Measurements from ENCODE around the gene EIPR1. TPM values are rescaled to one million over a fixed set of nuclear protein-coding genes. Genes with fewer than 3 reads are reported as not detected.
A peak's percentile ranks its signal among the peaks of the same experiment; 100 is the strongest.

The EIPR1 gene
- total RNA-seq, 1 donor from 2014 or later: 46.4 TPM

GRCh38 chr2:3256157-3256556, 121.5 kb downstream of the EIPR1 start:
- Mint-ChIP-seq H3K4me1 (ENCODE audit: low read depth) (peaks cover 5% of the 10 kb centered on the region), H3K27ac (no peak overlapping the region), H3K4me3 (ENCODE audit: low read depth) (no peak overlapping the region), H3K27me3 (ENCODE audit: low read depth) (no peaks in the 10 kb centered on the region), H3K9me3 (peaks cover 4% of the 10 kb centered on the region), H3K36me3 (ENCODE audit: low read depth) (peaks cover 46% of the 10 kb centered on the region)
- intact Hi-C loops (cut with micrococcal nuclease): no loop called here
- DNase-seq (ENCODE audit: low spot score): no peak

GRCh38 chr2:3254442-3254941, 123.1 kb downstream of the EIPR1 start:
- peaks cover 60% of the 10 kb centered on the region for H3K36me3 Mint-ChIP-seq (ENCODE audit: low read depth)
- DNase-seq (ENCODE audit: low spot score): no peak
- H3K27me3 Mint-ChIP-seq (ENCODE audit: low read depth): no peaks in the 10 kb centered on the region
- H3K27ac Mint-ChIP-seq: no peak overlapping the region
- intact Hi-C loops (cut with micrococcal nuclease): no loop called here
- H3K9me3 Mint-ChIP-seq: peaks cover 10% of the 10 kb centered on the region
- peaks cover 4% of the 10 kb centered on the region for H3K4me1 Mint-ChIP-seq (ENCODE audit: low read depth)
- H3K4me3 Mint-ChIP-seq (ENCODE audit: low read depth): no peak overlapping the region

GRCh38 chr2:3253913-3254441, 123.6 kb downstream of the EIPR1 start:
- Mint-ChIP-seq H3K9me3 (peaks cover 15% of the 10 kb centered on the region), H3K4me3 (ENCODE audit: low read depth) (no peak overlapping the region), H3K4me1 (ENCODE audit: low read depth) (no peaks in the 10 kb centered on the region), H3K36me3 (ENCODE audit: low read depth) (peaks cover 66% of the 10 kb centered on the region), H3K27me3 (ENCODE audit: low read depth) (no peaks in the 10 kb centered on the region), H3K27ac (no peak overlapping the region)
- no peak for DNase-seq (ENCODE audit: low spot score)
- intact Hi-C loops (cut with micrococcal nuclease): no loop called here

- no peaks in the 10 kb centered on the region for H3K27me3 Mint-ChIP-seq (ENCODE audit: low read depth)
- peaks cover 23% of the 10 kb centered on the region for H3K9me3 Mint-ChIP-seq
- no peak for DNase-seq (ENCODE audit: low spot score)
- H3K27ac Mint-ChIP-seq: no peak overlapping the region
- no peak overlapping the region for H3K4me3 Mint-ChIP-seq (ENCODE audit: low read depth)
- peaks cover 74% of the 10 kb centered on the region for H3K36me3 Mint-ChIP-seq (ENCODE audit: low read depth)
- intact Hi-C loops (cut with micrococcal nuclease): no loop called here
- no peaks in the 10 kb centered on the region for H3K4me1 Mint-ChIP-seq (ENCODE audit: low read depth)
These were observed 125.7 kb downstream of the EIPR1 start for GRCh38 chr2:3251946-3252345.

GRCh38 chr2:3249476-3249962, 128.1 kb downstream of the EIPR1 start:
- H3K27me3 Mint-ChIP-seq (ENCODE audit: low read depth): no peaks in the 10 kb centered on the region
- peaks cover 61% of the 10 kb centered on the region for H3K36me3 Mint-ChIP-seq (ENCODE audit: low read depth)
- H3K4me1 Mint-ChIP-seq (ENCODE audit: low read depth): no peaks in the 10 kb centered on the region
- intact Hi-C loops (cut with micrococcal nuclease): no loop called here
- no peak for DNase-seq (ENCODE audit: low spot score)
- no peak overlapping the region for H3K27ac Mint-ChIP-seq
- peaks cover 23% of the 10 kb centered on the region for H3K9me3 Mint-ChIP-seq
- no peak overlapping the region for H3K4me3 Mint-ChIP-seq (ENCODE audit: low read depth)

GRCh38 chr2:3248754-3249475, 128.7 kb downstream of the EIPR1 start:
- intact Hi-C loops (cut with micrococcal nuclease): no loop called here
- H3K27ac Mint-ChIP-seq: no peak overlapping the region
- no peaks in the 10 kb centered on the region for H3K27me3 Mint-ChIP-seq (ENCODE audit: low read depth)
- no peak overlapping the region for H3K4me3 Mint-ChIP-seq (ENCODE audit: low read depth)
- peaks cover 3% of the 10 kb centered on the region for H3K4me1 Mint-ChIP-seq (ENCODE audit: low read depth)
- H3K36me3 Mint-ChIP-seq (ENCODE audit: low read depth): peaks cover 55% of the 10 kb centered on the region
- DNase-seq (ENCODE audit: low spot score): no peak
- H3K9me3 Mint-ChIP-seq: peaks cover 23% of the 10 kb centered on the region

- H3K36me3 Mint-ChIP-seq (ENCODE audit: low read depth): peaks cover 47% of the 10 kb centered on the region
- no peak overlapping the region for H3K27ac Mint-ChIP-seq
- DNase-seq (ENCODE audit: low spot score): no peak
- intact Hi-C loops (cut with micrococcal nuclease): no loop called here
- no peak overlapping the region for H3K4me3 Mint-ChIP-seq (ENCODE audit: low read depth)
- H3K9me3 Mint-ChIP-seq: peaks cover 23% of the 10 kb centered on the region
- peaks cover 15% of the 10 kb centered on the region for H3K4me1 Mint-ChIP-seq (ENCODE audit: low read depth)
- H3K27me3 Mint-ChIP-seq (ENCODE audit: low read depth): no peaks in the 10 kb centered on the region
These were observed 130.5 kb downstream of the EIPR1 start for GRCh38 chr2:3246928-3247714.

- H3K27me3 Mint-ChIP-seq (ENCODE audit: low read depth): no peaks in the 10 kb centered on the region
- H3K27ac Mint-ChIP-seq: no peak overlapping the region
- H3K4me3 Mint-ChIP-seq (ENCODE audit: low read depth): no peak overlapping the region
- no peak for DNase-seq (ENCODE audit: low spot score)
- peaks cover 20% of the 10 kb centered on the region for H3K9me3 Mint-ChIP-seq
- H3K36me3 Mint-ChIP-seq (ENCODE audit: low read depth): peaks cover 41% of the 10 kb centered on the region
- peaks cover 18% of the 10 kb centered on the region for H3K4me1 Mint-ChIP-seq (ENCODE audit: low read depth)
- intact Hi-C loops (cut with micrococcal nuclease): no loop called here
These were observed 131.2 kb downstream of the EIPR1 start for GRCh38 chr2:3246406-3246805.

GRCh38 chr2:3244486-3244885, 133.1 kb downstream of the EIPR1 start:
- Mint-ChIP-seq H3K27ac (no peak overlapping the region), H3K9me3 (peaks cover 13% of the 10 kb centered on the region), H3K36me3 (ENCODE audit: low read depth) (peaks cover 24% of the 10 kb centered on the region), H3K4me1 (ENCODE audit: low read depth) (peaks cover 18% of the 10 kb centered on the region), H3K27me3 (ENCODE audit: low read depth) (no peaks in the 10 kb centered on the region), H3K4me3 (ENCODE audit: low read depth) (no peak overlapping the region)
- no peak for DNase-seq (ENCODE audit: low spot score)
- intact Hi-C loops (cut with micrococcal nuclease): no loop called here

- no peak overlapping the region for H3K4me3 Mint-ChIP-seq (ENCODE audit: low read depth)
- peaks cover 6% of the 10 kb centered on the region for H3K9me3 Mint-ChIP-seq
- DNase-seq (ENCODE audit: low spot score): no peak
- intact Hi-C loops (cut with micrococcal nuclease): no loop called here
- H3K4me1 Mint-ChIP-seq (ENCODE audit: low read depth): peaks cover 18% of the 10 kb centered on the region
- H3K27ac Mint-ChIP-seq: no peak overlapping the region
- no peaks in the 10 kb centered on the region for H3K27me3 Mint-ChIP-seq (ENCODE audit: low read depth)
- H3K36me3 Mint-ChIP-seq (ENCODE audit: low read depth): peaks cover 17% of the 10 kb centered on the region
These were observed 133.8 kb downstream of the EIPR1 start for GRCh38 chr2:3243804-3244203.

- Mint-ChIP-seq H3K9me3 (no peaks in the 10 kb centered on the region), H3K27ac (no peak overlapping the region), H3K4me1 (ENCODE audit: low read depth) (peaks cover 18% of the 10 kb centered on the region), H3K4me3 (ENCODE audit: low read depth) (no peak overlapping the region), H3K36me3 (ENCODE audit: low read depth) (peaks cover 15% of the 10 kb centered on the region), H3K27me3 (ENCODE audit: low read depth) (no peaks in the 10 kb centered on the region)
- intact Hi-C loops (cut with micrococcal nuclease): no loop called here
- peak; percentile 21 for DNase-seq (ENCODE audit: low spot score)
These were observed 134.8 kb downstream of the EIPR1 start for GRCh38 chr2:3242747-3243369.

- Mint-ChIP-seq H3K27ac (no peak overlapping the region), H3K27me3 (ENCODE audit: low read depth) (no peaks in the 10 kb centered on the region), H3K36me3 (ENCODE audit: low read depth) (peaks cover 16% of the 10 kb centered on the region), H3K9me3 (no peaks in the 10 kb centered on the region), H3K4me1 (ENCODE audit: low read depth) (peaks cover 22% of the 10 kb centered on the region), H3K4me3 (ENCODE audit: low read depth) (no peak overlapping the region)
- no peak for DNase-seq (ENCODE audit: low spot score)
- intact Hi-C loops (cut with micrococcal nuclease): no loop called here
These were observed 135.5 kb downstream of the EIPR1 start for GRCh38 chr2:3241971-3242746.

All from activated T-helper 2 cell treated with anti-CD3 and anti-CD28 coated beads, Interferon-gamma antibody, Interleukin-2, Interleukin-4, amounts not matched to agents 10 μg/mL and 5 μg/mL and 100 μg/mL, durations not matched to agents 14 hours and 24 hours and 36 hours (primary cell).